Astrocyte (in vitro differentiated cells and primary cell): ENCODE data around the gene GALNT17.

Experiments
- EZH2 ChIP-seq: IDR thresholded peaks from 2 replicates; pipeline ENCODE4 v1.6.1; 2012; ENCODE audit warnings: mild to moderate bottlenecking, low read length, inconsistent platforms; ENCODE audit not compliant: insufficient read depth
- TF ChIP-seq, protein P1 (sequence below): IDR thresholded peaks from 2 replicates; pipeline ENCODE4 v1.5.1; 2011; ENCODE audit warnings: low read depth, mild to moderate bottlenecking, inconsistent platforms, low read length, moderate library complexity; ENCODE audit not compliant: insufficient read depth

DNA sequence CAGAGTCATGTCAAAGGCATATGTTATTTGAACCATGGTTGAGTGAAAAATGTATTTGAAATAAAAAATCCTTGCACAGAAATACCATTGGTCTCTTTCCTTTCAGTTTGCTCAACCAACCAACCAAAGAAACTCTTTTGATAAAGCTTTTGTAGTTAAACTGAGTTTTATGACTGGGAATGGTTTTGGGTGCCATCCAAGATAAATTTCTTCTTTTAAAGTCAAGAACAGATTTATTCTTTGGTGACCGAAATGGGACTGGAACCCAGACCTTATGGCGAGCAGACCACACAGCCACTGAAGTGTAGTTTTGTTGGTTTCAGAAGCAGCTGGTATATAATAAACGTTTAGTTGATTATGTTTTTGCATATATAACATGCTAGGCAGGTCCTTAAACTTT lies 2.8 kb upstream of the GALNT17 start:
- TF ChIP-seq, protein P1, sequence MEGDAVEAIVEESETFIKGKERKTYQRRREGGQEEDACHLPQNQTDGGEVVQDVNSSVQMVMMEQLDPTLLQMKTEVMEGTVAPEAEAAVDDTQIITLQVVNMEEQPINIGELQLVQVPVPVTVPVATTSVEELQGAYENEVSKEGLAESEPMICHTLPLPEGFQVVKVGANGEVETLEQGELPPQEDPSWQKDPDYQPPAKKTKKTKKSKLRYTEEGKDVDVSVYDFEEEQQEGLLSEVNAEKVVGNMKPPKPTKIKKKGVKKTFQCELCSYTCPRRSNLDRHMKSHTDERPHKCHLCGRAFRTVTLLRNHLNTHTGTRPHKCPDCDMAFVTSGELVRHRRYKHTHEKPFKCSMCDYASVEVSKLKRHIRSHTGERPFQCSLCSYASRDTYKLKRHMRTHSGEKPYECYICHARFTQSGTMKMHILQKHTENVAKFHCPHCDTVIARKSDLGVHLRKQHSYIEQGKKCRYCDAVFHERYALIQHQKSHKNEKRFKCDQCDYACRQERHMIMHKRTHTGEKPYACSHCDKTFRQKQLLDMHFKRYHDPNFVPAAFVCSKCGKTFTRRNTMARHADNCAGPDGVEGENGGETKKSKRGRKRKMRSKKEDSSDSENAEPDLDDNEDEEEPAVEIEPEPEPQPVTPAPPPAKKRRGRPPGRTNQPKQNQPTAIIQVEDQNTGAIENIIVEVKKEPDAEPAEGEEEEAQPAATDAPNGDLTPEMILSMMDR = no peak
- TF ChIP-seq EZH2 = no peak
